Panc1 (cell line): ENCODE results near the gene MYO1E.

Source experiments
- CTCF ChIP-seq: fragments of 450-650 bp; IDR thresholded peaks from 2 replicates; pipeline ENCODE4 v1.5.1; 2017; ENCODE audit warnings: mild to moderate bottlenecking
- POLR2AphosphoS5 ChIP-seq: IDR thresholded peaks from 2 replicates; pipeline ENCODE4 v1.6.1; 2012; ENCODE audit warnings: mild to moderate bottlenecking, low read depth, low read length, moderate library complexity

DNA sequence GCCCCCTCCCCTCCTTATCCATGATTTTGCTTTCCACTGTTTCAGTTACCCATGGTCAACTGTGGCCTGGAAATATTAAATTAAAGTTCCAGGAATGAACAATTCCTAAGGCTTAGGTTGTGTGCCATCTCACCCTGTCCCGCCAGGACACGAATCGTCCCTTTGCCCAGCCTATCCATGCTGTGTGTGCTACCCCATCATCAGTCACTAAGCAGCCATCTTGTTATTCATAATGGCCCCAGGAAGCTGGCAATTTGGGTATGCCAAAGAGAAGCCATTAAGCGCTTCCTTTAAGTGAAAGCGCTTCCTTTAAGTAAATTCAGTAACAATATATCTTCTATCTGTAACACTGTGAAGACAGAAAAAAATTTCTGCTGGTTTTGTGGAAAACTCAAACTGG lies 215.3 kb downstream of the MYO1E start:
- TF ChIP-seq POLR2AphosphoS5 (no peak), CTCF (no peak)
